HAP-1 (cell line): Measurements from ENCODE around the gene PCDH9.

ENCODE experiments used
- DNase-seq, 2 experiments: peaks; one replicate each; pipeline ENCODE4 v3.0.0-alpha.2; 2016 to 2020; ENCODE audit warnings: low spot score in 2 of 2
- H3K27me3 ChIP-seq: fragments of 250-450 bp; sonication (Bioruptor Pico); 2 replicates; pipeline ENCODE4 v1.5.1; 2020; ENCODE audit warnings: low read depth, mild to moderate bottlenecking, moderate library complexity
- H3K36me3 ChIP-seq: fragments of 250-450 bp; sonication (Bioruptor Pico); replicated peaks from 2 replicates; pipeline ENCODE4 v1.5.1; 2020; ENCODE audit warnings: mild to moderate bottlenecking
- H3K4me1 ChIP-seq: fragments of 250-450 bp; sonication (Bioruptor Pico); 2 replicates; pipeline ENCODE4 v1.5.1; 2020; ENCODE audit warnings: mild to moderate bottlenecking
- H3K4me3 ChIP-seq: fragments of 250-450 bp; sonication (Bioruptor Pico); 2 replicates; pipeline ENCODE4 v1.5.1; 2020; ENCODE audit warnings: mild to moderate bottlenecking, moderate library complexity
- H3K9me3 ChIP-seq: fragments of 250-450 bp; sonication (Bioruptor Pico); 2 replicates; pipeline ENCODE4 v1.5.1; 2020; ENCODE audit warnings: mild to moderate bottlenecking, moderate library complexity
- in situ Hi-C: fragments of 300-500 bp; cut with MboI; formaldehyde crosslinking; loops from 3 replicates; pipeline ENCODE4 v1.14.3; 2020; ENCODE audit warnings: low sequenced_read_pairs, inconsistent platforms, mixed read lengths

The PCDH9 gene

GRCh38 chr13:66509175-66509574, 721.0 kb downstream of the PCDH9 start:
- DNase-seq, result no peak

GRCh38 chr13:66508153-66508909, 721.8 kb downstream of the PCDH9 start:
- H3K27me3 ChIP-seq, result no peaks in the 10 kb centered on the region
- no peak overlapping the region for H3K4me3 ChIP-seq
- no peak for DNase-seq
- H3K36me3 ChIP-seq, result no peaks in the 10 kb centered on the region
- in situ Hi-C loops, result no loop called here
- peaks cover 13% of the 10 kb centered on the region for H3K4me1 ChIP-seq
- H3K9me3 ChIP-seq, result no peaks in the 10 kb centered on the region

More at GRCh38 chr13:66509175-66509574, 721.0 kb downstream of the PCDH9 start:
- Histone ChIP-seq H3K9me3 (no peaks in the 10 kb centered on the region), H3K4me1 (peaks cover 8% of the 10 kb centered on the region), H3K4me3 (no peak overlapping the region), H3K36me3 (no peaks in the 10 kb centered on the region), H3K27me3 (no peaks in the 10 kb centered on the region)
- in situ Hi-C loops, result no loop called here

- H3K4me1 ChIP-seq, result peaks cover 17% of the 10 kb centered on the region
- H3K4me3 ChIP-seq, result no peak overlapping the region
- no peak for DNase-seq
- no peaks in the 10 kb centered on the region for H3K36me3 ChIP-seq
- in situ Hi-C loops, result no loop called here
- H3K27me3 ChIP-seq, result no peaks in the 10 kb centered on the region
- H3K9me3 ChIP-seq, result no peaks in the 10 kb centered on the region
Measured at GRCh38 chr13:66506979-66507378, 723.2 kb downstream of the PCDH9 start.

GRCh38 chr13:66506051-66506777, 723.9 kb downstream of the PCDH9 start:
- Histone ChIP-seq H3K9me3 (no peaks in the 10 kb centered on the region), H3K36me3 (no peaks in the 10 kb centered on the region), H3K4me1 (peaks cover 17% of the 10 kb centered on the region), H3K27me3 (no peaks in the 10 kb centered on the region), H3K4me3 (no peak overlapping the region)
- in situ Hi-C loops, result no loop called here
- no peak for DNase-seq

- Histone ChIP-seq H3K27me3 (no peaks in the 10 kb centered on the region), H3K4me3 (no peak overlapping the region), H3K36me3 (no peaks in the 10 kb centered on the region), H3K9me3 (no peaks in the 10 kb centered on the region), H3K4me1 (peaks cover 17% of the 10 kb centered on the region)
- peak; percentile 33 to 48 for DNase-seq
- in situ Hi-C loops, result no loop called here
Measured at GRCh38 chr13:66503890-66504289, 726.2 kb downstream of the PCDH9 start.

- DNase-seq, result no peak
- in situ Hi-C loops, result no loop called here
- no peaks in the 10 kb centered on the region for H3K9me3 ChIP-seq
- peaks cover 17% of the 10 kb centered on the region for H3K4me1 ChIP-seq
- H3K4me3 ChIP-seq, result no peak overlapping the region
- H3K27me3 ChIP-seq, result no peaks in the 10 kb centered on the region
- H3K36me3 ChIP-seq, result no peaks in the 10 kb centered on the region
Measured at GRCh38 chr13:66501181-66501580, 729.0 kb downstream of the PCDH9 start.

- no peaks in the 10 kb centered on the region for H3K4me1 ChIP-seq
- no peaks in the 10 kb centered on the region for H3K27me3 ChIP-seq
- H3K36me3 ChIP-seq, result no peaks in the 10 kb centered on the region
- no peak overlapping the region for H3K4me3 ChIP-seq
- DNase-seq, result peak in 1 of 2 experiments; percentile 21
- in situ Hi-C loops, result no loop called here
- no peaks in the 10 kb centered on the region for H3K9me3 ChIP-seq
Measured at GRCh38 chr13:66492479-66492878, 737.7 kb downstream of the PCDH9 start.

- no peak overlapping the region for H3K4me3 ChIP-seq
- DNase-seq, result no peak
- no peaks in the 10 kb centered on the region for H3K9me3 ChIP-seq
- H3K27me3 ChIP-seq, result no peaks in the 10 kb centered on the region
- H3K4me1 ChIP-seq, result no peaks in the 10 kb centered on the region
- in situ Hi-C loops, result no loop called here
- H3K36me3 ChIP-seq, result no peaks in the 10 kb centered on the region
Measured at GRCh38 chr13:66491251-66491650, 738.9 kb downstream of the PCDH9 start.

- DNase-seq, result no peak
- in situ Hi-C loops, result no loop called here
- Histone ChIP-seq H3K4me3 (no peak overlapping the region), H3K27me3 (no peaks in the 10 kb centered on the region), H3K4me1 (no peaks in the 10 kb centered on the region), H3K9me3 (no peaks in the 10 kb centered on the region), H3K36me3 (no peaks in the 10 kb centered on the region)
Measured at GRCh38 chr13:66489586-66489985, 740.5 kb downstream of the PCDH9 start.

- H3K36me3 ChIP-seq, result no peaks in the 10 kb centered on the region
- in situ Hi-C loops, result no loop called here
- no peaks in the 10 kb centered on the region for H3K9me3 ChIP-seq
- no peaks in the 10 kb centered on the region for H3K27me3 ChIP-seq
- H3K4me3 ChIP-seq, result no peak overlapping the region
- no peak for DNase-seq
- H3K4me1 ChIP-seq, result no peaks in the 10 kb centered on the region
Measured at GRCh38 chr13:66489172-66489571, 741.0 kb downstream of the PCDH9 start.

GRCh38 chr13:66483712-66484111, 746.4 kb downstream of the PCDH9 start:
- Histone ChIP-seq H3K9me3 (no peaks in the 10 kb centered on the region), H3K4me1 (no peaks in the 10 kb centered on the region), H3K36me3 (no peaks in the 10 kb centered on the region), H3K4me3 (no peak overlapping the region), H3K27me3 (no peaks in the 10 kb centered on the region)
- DNase-seq, result peak in 1 of 2 experiments; percentile 9
- in situ Hi-C loops, result no loop called here

- Histone ChIP-seq H3K27me3 (no peaks in the 10 kb centered on the region), H3K4me3 (no peak overlapping the region), H3K4me1 (no peaks in the 10 kb centered on the region), H3K9me3 (no peaks in the 10 kb centered on the region), H3K36me3 (no peaks in the 10 kb centered on the region)
- in situ Hi-C loops, result no loop called here
- no peak for DNase-seq
Measured at GRCh38 chr13:66482836-66483235, 747.3 kb downstream of the PCDH9 start.

- in situ Hi-C loops, result no loop called here
- Histone ChIP-seq H3K27me3 (no peaks in the 10 kb centered on the region), H3K4me3 (no peak overlapping the region), H3K4me1 (no peaks in the 10 kb centered on the region), H3K9me3 (no peaks in the 10 kb centered on the region), H3K36me3 (no peaks in the 10 kb centered on the region)
- DNase-seq, result no peak
Measured at GRCh38 chr13:66477816-66478215, 752.3 kb downstream of the PCDH9 start.

GRCh38 chr13:66475061-66475460, 755.1 kb downstream of the PCDH9 start:
- Histone ChIP-seq H3K9me3 (no peaks in the 10 kb centered on the region), H3K4me3 (no peak overlapping the region), H3K27me3 (no peaks in the 10 kb centered on the region), H3K4me1 (no peaks in the 10 kb centered on the region), H3K36me3 (no peaks in the 10 kb centered on the region)
- in situ Hi-C loops, result no loop called here
- no peak for DNase-seq
